ENCODE results near the gene USP46. TPM values are rescaled to one million over a fixed set of nuclear protein-coding genes. Genes with fewer than 3 reads are reported as not detected.

Gene USP46
- total RNA-seq, 1 experiment from 2014 or later = 49.0 TPM

GRCh38 chr4:52619591-52619931 is 39.5 kb downstream of the USP46 start:
- Histone ChIP-seq H3K9me3 (replicated peaks) (no peaks in the 10 kb centered on the region), H3K4me3 (no peak overlapping the region), H3K4me1 (peaks cover 5% of the 10 kb centered on the region), H3K27ac (no peak overlapping the region), H3K36me3 (peaks cover 17% of the 10 kb centered on the region), H3K27me3 (no peaks in the 10 kb centered on the region)
- DNase-seq = no peak

- Histone ChIP-seq H3K36me3 (peaks cover 16% of the 10 kb centered on the region), H3K4me1 (peaks cover 5% of the 10 kb centered on the region), H3K27me3 (no peaks in the 10 kb centered on the region), H3K9me3 (replicated peaks) (peaks cover 4% of the 10 kb centered on the region; the same call in 1 of the 2 replicates), H3K4me3 (no peak overlapping the region), H3K27ac (no peak overlapping the region)
- peak; percentile 36 to 63 for DNase-seq
Observed at GRCh38 chr4:52618795-52619590, 40.1 kb downstream of the USP46 start.

GRCh38 chr4:52617336-52618020 is 41.6 kb downstream of the USP46 start:
- DNase-seq = no peak
- Histone ChIP-seq H3K27ac (no peak overlapping the region), H3K4me3 (no peak overlapping the region), H3K9me3 (replicated peaks) (peaks cover 5% of the 10 kb centered on the region; the same call in 1 of the 2 replicates), H3K4me1 (peaks cover 5% of the 10 kb centered on the region; the same call in 1 of the 2 replicates), H3K27me3 (no peaks in the 10 kb centered on the region), H3K36me3 (peaks cover 19% of the 10 kb centered on the region)

GRCh38 chr4:52614241-52614640 is 44.9 kb downstream of the USP46 start:
- Histone ChIP-seq H3K4me1 (peaks cover 21% of the 10 kb centered on the region), H3K27ac (no peak overlapping the region), H3K9me3 (replicated peaks) (peaks cover 5% of the 10 kb centered on the region; the same call in 1 of the 2 replicates), H3K4me3 (no peak overlapping the region), H3K27me3 (no peaks in the 10 kb centered on the region), H3K36me3 (peaks cover 20% of the 10 kb centered on the region)
- DNase-seq = no peak

- Histone ChIP-seq H3K4me3 (no peak overlapping the region), H3K27me3 (no peaks in the 10 kb centered on the region), H3K36me3 (peaks cover 38% of the 10 kb centered on the region), H3K9me3 (replicated peaks) (peaks cover 5% of the 10 kb centered on the region; the same call in 1 of the 2 replicates), H3K27ac (no peak overlapping the region), H3K4me1 (peaks cover 16% of the 10 kb centered on the region)
- DNase-seq = no peak
Observed at GRCh38 chr4:52612341-52612740, 46.8 kb downstream of the USP46 start.

GRCh38 chr4:52611030-52611555 is 48.0 kb downstream of the USP46 start:
- H3K27ac ChIP-seq = peak overlapping the region; percentile 68
- H3K4me1 ChIP-seq = peaks cover 16% of the 10 kb centered on the region
- H3K36me3 ChIP-seq = peaks cover 45% of the 10 kb centered on the region
- no peaks in the 10 kb centered on the region for H3K27me3 ChIP-seq
- H3K9me3 ChIP-seq (replicated peaks) = peaks cover 5% of the 10 kb centered on the region; the same call in 1 of the 2 replicates
- H3K4me3 ChIP-seq = no peak overlapping the region
- peak; percentile 76 to 88 for DNase-seq

GRCh38 chr4:52606726-52607125 is 52.4 kb downstream of the USP46 start:
- no peak for DNase-seq

GRCh38 chr4:52606040-52606439 is 53.1 kb downstream of the USP46 start:
- H3K27ac ChIP-seq = no peak overlapping the region

More at GRCh38 chr4:52606726-52607125, 52.4 kb downstream of the USP46 start:
- Histone ChIP-seq H3K27ac (no peak overlapping the region), H3K4me1 (peaks cover 15% of the 10 kb centered on the region), H3K4me3 (no peak overlapping the region), H3K27me3 (no peaks in the 10 kb centered on the region), H3K9me3 (replicated peaks) (no peaks in the 10 kb centered on the region), H3K36me3 (peaks cover 60% of the 10 kb centered on the region)

GRCh38 chr4:52604215-52604614 is 54.9 kb downstream of the USP46 start:
- DNase-seq = no peak
- Histone ChIP-seq H3K36me3 (peaks cover 59% of the 10 kb centered on the region), H3K4me3 (no peak overlapping the region), H3K27ac (no peak overlapping the region), H3K27me3 (no peaks in the 10 kb centered on the region), H3K9me3 (replicated peaks) (no peaks in the 10 kb centered on the region), H3K4me1 (no peaks in the 10 kb centered on the region)

More at GRCh38 chr4:52606040-52606439, 53.1 kb downstream of the USP46 start:
- Histone ChIP-seq H3K27me3 (no peaks in the 10 kb centered on the region), H3K36me3 (peaks cover 63% of the 10 kb centered on the region), H3K4me1 (peaks cover 8% of the 10 kb centered on the region), H3K9me3 (replicated peaks) (no peaks in the 10 kb centered on the region), H3K4me3 (no peak overlapping the region)
- DNase-seq = no peak

- no peak overlapping the region for H3K27ac ChIP-seq
- H3K4me3 ChIP-seq = no peak overlapping the region
- no peaks in the 10 kb centered on the region for H3K4me1 ChIP-seq
- H3K27me3 ChIP-seq = no peaks in the 10 kb centered on the region
- DNase-seq = no peak
- H3K36me3 ChIP-seq = peaks cover 52% of the 10 kb centered on the region
- H3K9me3 ChIP-seq (replicated peaks) = no peaks in the 10 kb centered on the region
Observed at GRCh38 chr4:52600275-52600674, 58.8 kb downstream of the USP46 start.

- no peaks in the 10 kb centered on the region for H3K27me3 ChIP-seq
- H3K4me3 ChIP-seq = no peak overlapping the region
- no peak overlapping the region for H3K27ac ChIP-seq
- H3K4me1 ChIP-seq = no peaks in the 10 kb centered on the region
- peaks cover 31% of the 10 kb centered on the region for H3K36me3 ChIP-seq
- DNase-seq = no peak
- H3K9me3 ChIP-seq (replicated peaks) = no peaks in the 10 kb centered on the region
Observed at GRCh38 chr4:52595001-52595400, 64.1 kb downstream of the USP46 start.

GRCh38 chr4:52592287-52592686 is 66.8 kb downstream of the USP46 start:
- Histone ChIP-seq H3K27me3 (no peaks in the 10 kb centered on the region), H3K4me1 (peaks cover 24% of the 10 kb centered on the region), H3K36me3 (peaks cover 15% of the 10 kb centered on the region), H3K27ac (no peak overlapping the region), H3K4me3 (no peak overlapping the region), H3K9me3 (replicated peaks) (no peaks in the 10 kb centered on the region)
- no peak for DNase-seq

GRCh38 chr4:52588771-52589591 is 70.1 kb downstream of the USP46 start:
- no peak overlapping the region for H3K4me3 ChIP-seq
- peaks cover 24% of the 10 kb centered on the region for H3K4me1 ChIP-seq
- H3K36me3 ChIP-seq = no peaks in the 10 kb centered on the region
- peak overlapping the region; percentile 88 for H3K27ac ChIP-seq
- peak; percentile 92 to 96 for DNase-seq
- no peaks in the 10 kb centered on the region for H3K27me3 ChIP-seq
- H3K9me3 ChIP-seq (replicated peaks) = no peaks in the 10 kb centered on the region

- peak overlapping the region; percentile 88 for H3K27ac ChIP-seq
- H3K4me1 ChIP-seq = peaks cover 24% of the 10 kb centered on the region
- no peaks in the 10 kb centered on the region for H3K27me3 ChIP-seq
- DNase-seq = peak; percentile 59 to 72
- no peak overlapping the region for H3K4me3 ChIP-seq
- no peaks in the 10 kb centered on the region for H3K9me3 ChIP-seq (replicated peaks)
- H3K36me3 ChIP-seq = no peaks in the 10 kb centered on the region
Observed at GRCh38 chr4:52588097-52588496, 71.0 kb downstream of the USP46 start.

Measured in SJCRH30 (cell line).